Small intestine (tissue), 7 donors: ENCODE data around the gene DGCR2. TPM values are rescaled to one million over a fixed set of nuclear protein-coding genes. Genes with fewer than 3 reads are reported as not detected.

Experiments used
- DNase-seq, 2 donors: peaks; one replicate each; pipeline versions ENCODE4 v3.0.0 to v3.0.0-alpha.2; 2013
- FAIRE-seq: peaks from 2 replicates; lab custom pipeline; 2012; peaks lifted over from hg19 to GRCh38; lab: Jason Lieb, UNC
- H3K27ac ChIP-seq, 3 donors: one replicate each; pipeline ENCODE4 v1.5.1; 2013; ENCODE audit warnings: low read length in 2 of 3, mild to moderate bottlenecking in 2 of 3, control low read depth in 1 of 3, inconsistent platforms in 1 of 3, low read depth in 1 of 3, moderate library complexity in 1 of 3
- H3K27me3 ChIP-seq, 3 donors: one replicate each; pipeline ENCODE4 v1.6.1; 2013; ENCODE audit warnings: low read length in 3 of 3, inconsistent platforms in 1 of 3; ENCODE audit not compliant: control insufficient read depth in 3 of 3, insufficient read depth in 3 of 3
- H3K36me3 ChIP-seq, 3 donors: one replicate each; pipeline ENCODE4 v1.6.1; 2013; ENCODE audit warnings: low read length in 3 of 3, inconsistent platforms in 1 of 3, low read depth in 1 of 3, mild to moderate bottlenecking in 1 of 3, moderate library complexity in 1 of 3; ENCODE audit not compliant: control insufficient read depth in 3 of 3, insufficient read depth in 2 of 3
- H3K4me1 ChIP-seq, 3 donors: one replicate each; pipeline ENCODE4 v1.6.1; 2013; ENCODE audit warnings: low read length in 2 of 3, inconsistent platforms in 1 of 3, low read depth in 1 of 3, mild to moderate bottlenecking in 1 of 3, moderate library complexity in 1 of 3; ENCODE audit not compliant: control insufficient read depth in 3 of 3, insufficient read depth in 2 of 3
- H3K4me3 ChIP-seq, 3 donors: one replicate each; pipeline ENCODE4 v1.5.1; 2013; ENCODE audit warnings: low read length in 3 of 3, control low read depth in 1 of 3, inconsistent platforms in 1 of 3, low read depth in 1 of 3, mild to moderate bottlenecking in 1 of 3, moderate library complexity in 1 of 3
- H3K9me3 ChIP-seq, 2 donors: one replicate each; pipeline ENCODE4 v1.6.1; 2013; ENCODE audit warnings: low read depth in 1 of 2, low read length in 1 of 2; ENCODE audit not compliant: control insufficient read depth in 2 of 2, insufficient read depth in 1 of 2
- WGBS, 3 donors: extraction: QIAGEN DNeasy Blood & Tissue Kit; methylation state at CpG; one replicate each; pipeline ENCODE4 v1.1.7; 2013; 5-methylcytosine and 5-hydroxymethylcytosine counted together
- polyA plus RNA-seq, 4 donors: library from polyadenylated mRNA; stranded (reverse) in 3 of 4; unstranded in 1 of 4; fragments of 200-250 nt in 3 of 4; fragments of 120-200 nt in 1 of 4; gene quantifications; one replicate each; pipeline versions ENCODE4 v1.2.1 to v1.2.3, GENCODE V29; 2013
- donor health status: healthy with polysubstance abuse.
- donor health status: control.
- donor health status: control.
- donor health status: Bipolar disorder and iron deficiency.
- donor health status: healthy.

Gene DGCR2
- polyA plus RNA-seq, 4 donors: 14.8 to 61.6 (median 34.0) TPM

GRCh38 chr22:19121631-19122142 lies 525 bp downstream of the DGCR2 start:
- Histone ChIP-seq H3K4me1 (peaks cover 10 to 29% (median 13%) of the 10 kb centered on the region in 3 donors), H3K4me3 (peak overlapping the region; percentile 76 to 92 (median 81)), H3K36me3 (peaks cover 0 to 27% (median 0%) of the 10 kb centered on the region in 3 donors), H3K9me3 (no peaks in the 10 kb centered on the region), H3K27me3 (no peaks in the 10 kb centered on the region), H3K27ac (peak overlapping the region; percentile 94 to 96 (median 95))
- 0 to 1% (median 0%) methylated on average over 24 to 47 of the region's 47 CpGs for WGBS, 3 donors
- FAIRE-seq (no peak), DNase-seq (peak; percentile 56 to 76)

GRCh38 chr22:19120829-19121630 lies 1.2 kb downstream of the DGCR2 start:
- FAIRE-seq (no peak), DNase-seq (peak; percentile 76 to 89)
- Histone ChIP-seq H3K4me3 (peak overlapping the region; percentile 76 to 92 (median 81)), H3K27me3 (no peaks in the 10 kb centered on the region), H3K36me3 (peaks cover 0 to 31% (median 0%) of the 10 kb centered on the region in 3 donors), H3K9me3 (no peaks in the 10 kb centered on the region), H3K27ac (peak overlapping the region; percentile 71 to 96 (median 94)), H3K4me1 (peaks cover 10 to 29% (median 13%) of the 10 kb centered on the region in 3 donors)
- WGBS, 3 donors: 8 to 18% (median 11%) methylated on average over 23 of the region's 23 CpGs

GRCh38 chr22:19119949-19120348 lies 2.3 kb downstream of the DGCR2 start:
- Histone ChIP-seq H3K4me3 (peak overlapping the region in 1 of 3 donors; percentile 81), H3K9me3 (no peaks in the 10 kb centered on the region), H3K27ac (peak overlapping the region in 1 of 3 donors; percentile 46), H3K27me3 (no peaks in the 10 kb centered on the region), H3K4me1 (peaks cover 10 to 29% (median 13%) of the 10 kb centered on the region in 3 donors), H3K36me3 (peaks cover 0 to 40% (median 0%) of the 10 kb centered on the region in 3 donors)
- FAIRE-seq (no peak), DNase-seq (no peak)
- 70 to 80% (median 76%) methylated on average over 8 of the region's 8 CpGs for whole genome bisulfite sequencing, 3 donors

- peaks cover 10 to 20% (median 13%) of the 10 kb centered on the region in 3 donors for H3K4me1 ChIP-seq
- H3K9me3 ChIP-seq: no peaks in the 10 kb centered on the region
- DNase-seq (peak in 1 of 2 donors; percentile 47), FAIRE-seq (no peak)
- H3K27ac ChIP-seq: no peak overlapping the region
- H3K4me3 ChIP-seq: no peak overlapping the region
- WGBS, 3 donors: 56 to 75% (median 65%) methylated on average over 4 of the region's 4 CpGs
- peaks cover 0 to 44% (median 0%) of the 10 kb centered on the region in 3 donors for H3K36me3 ChIP-seq
- H3K27me3 ChIP-seq: no peaks in the 10 kb centered on the region
Measured at GRCh38 chr22:19118329-19118880, 3.8 kb downstream of the DGCR2 start.

- Histone ChIP-seq H3K4me1 (peaks cover 10 to 15% (median 13%) of the 10 kb centered on the region in 3 donors), H3K27me3 (no peaks in the 10 kb centered on the region), H3K36me3 (peaks cover 0 to 49% (median 0%) of the 10 kb centered on the region in 3 donors), H3K9me3 (no peaks in the 10 kb centered on the region), H3K27ac (no peak overlapping the region), H3K4me3 (no peak overlapping the region)
- DNase-seq (peak; percentile 22 to 70), FAIRE-seq (no peak)
- WGBS, 3 donors: 22 to 54% (median 36%) methylated on average over 9 of the region's 9 CpGs
Measured at GRCh38 chr22:19117111-19117512, 5.1 kb downstream of the DGCR2 start.

- FAIRE-seq (no peak), DNase-seq (no peak)
- 63 to 76% (median 70%) methylated on average over 4 of the region's 4 CpGs for WGBS, 3 donors
- Histone ChIP-seq H3K4me3 (no peak overlapping the region), H3K27me3 (no peaks in the 10 kb centered on the region), H3K4me1 (peaks cover 9 to 10% (median 9%) of the 10 kb centered on the region in 3 donors), H3K27ac (no peak overlapping the region), H3K36me3 (peaks cover 0 to 51% (median 0%) of the 10 kb centered on the region in 3 donors), H3K9me3 (no peaks in the 10 kb centered on the region)
Measured at GRCh38 chr22:19115628-19116027, 6.6 kb downstream of the DGCR2 start.

- WGBS, 3 donors: 81 to 95% (median 94%) methylated on average over 3 to 4 of the region's 4 CpGs
- DNase-seq (no peak), FAIRE-seq (no peak)
- no peak overlapping the region for H3K4me3 ChIP-seq
- H3K9me3 ChIP-seq: no peaks in the 10 kb centered on the region
- peaks cover 0 to 49% (median 0%) of the 10 kb centered on the region in 3 donors for H3K36me3 ChIP-seq
- H3K27ac ChIP-seq: no peak overlapping the region
- H3K27me3 ChIP-seq: no peaks in the 10 kb centered on the region
- peaks cover 6 to 9% (median 7%) of the 10 kb centered on the region in 3 donors for H3K4me1 ChIP-seq
Measured at GRCh38 chr22:19114984-19115552, 7.1 kb downstream of the DGCR2 start.

- FAIRE-seq: no peak
Measured at GRCh38 chr22:19113429-19113828, 8.8 kb downstream of the DGCR2 start.

More at GRCh38 chr22:19113429-19113828, 8.8 kb downstream of the DGCR2 start:
- 96 to 98% (median 98%) methylated on average over 5 of the region's 5 CpGs for WGBS, 3 donors
- no peak overlapping the region for H3K4me3 ChIP-seq
- H3K27ac ChIP-seq: no peak overlapping the region
- H3K4me1 ChIP-seq: peaks cover 4 to 14% (median 7%) of the 10 kb centered on the region in 3 donors
- no peaks in the 10 kb centered on the region for H3K9me3 ChIP-seq
- H3K27me3 ChIP-seq: no peaks in the 10 kb centered on the region
- DNase-seq: no peak
- H3K36me3 ChIP-seq: peaks cover 0 to 35% (median 0%) of the 10 kb centered on the region in 3 donors
